GM19372 (cell line): Measurements from ENCODE around the gene SF1.

Experiments
- ATAC-seq: cut with Tn5 transposase; IDR thresholded peaks from one replicate; pipeline ENCODE4 v1.9.1; 2021; ENCODE audit warnings: mild to moderate bottlenecking, low read depth, moderate library complexity; ENCODE audit not compliant: unreplicated experiment

Gene SF1

DNA sequence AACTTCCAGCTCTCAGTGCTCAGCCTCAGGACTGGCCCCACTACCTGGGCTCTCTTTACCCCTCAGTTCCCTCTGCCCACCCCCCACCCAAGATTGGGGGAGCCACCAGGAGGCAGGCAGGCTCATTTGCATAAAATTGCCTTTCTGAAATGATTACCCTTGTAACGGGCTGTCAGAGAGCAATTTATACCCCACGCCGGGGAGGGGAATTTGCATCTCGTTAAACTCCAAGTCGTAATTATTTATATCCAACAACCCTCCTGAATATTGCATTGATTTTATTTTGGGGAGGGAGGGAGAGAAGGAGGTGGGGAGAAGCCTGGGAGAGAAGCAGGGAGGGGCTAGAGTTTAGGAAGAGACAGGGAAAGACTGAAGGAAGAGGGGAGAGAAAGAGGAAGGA lies 63.7 kb downstream of the SF1 start:
- ATAC-seq: no peak
